ENCODE results near the gene EMILIN1. TPM values are rescaled to one million over a fixed set of nuclear protein-coding genes. Genes with fewer than 3 reads are reported as not detected.

EMILIN1 gene
- total RNA-seq, 1 donor from 2014 or later, result 46.8 TPM

DNA sequence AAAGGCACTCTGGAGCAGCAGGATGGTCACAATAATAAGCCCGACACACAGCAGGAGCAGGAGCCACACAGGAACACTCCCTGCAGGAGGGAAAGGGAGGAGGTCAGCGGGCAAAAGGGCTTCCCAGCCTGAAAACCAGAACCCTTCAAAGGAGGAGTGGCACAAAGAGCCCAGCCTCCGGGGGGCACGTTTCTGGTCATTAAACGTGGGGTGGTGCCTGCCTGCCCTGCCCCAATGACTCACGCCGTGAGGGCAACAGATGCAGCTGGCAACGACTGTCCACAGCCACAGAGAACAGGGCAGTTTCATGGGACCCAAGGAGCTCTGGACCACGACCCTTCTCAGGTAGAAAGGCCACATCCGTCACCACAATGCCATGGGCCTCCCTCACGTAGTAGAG, 53.0 kb downstream of the EMILIN1 start:
- ATAC-seq (no peak), DNase-seq (ENCODE audit: low spot score) (no peak)
- intact Hi-C loops (cut with DNase I), result no loop called here

DNA sequence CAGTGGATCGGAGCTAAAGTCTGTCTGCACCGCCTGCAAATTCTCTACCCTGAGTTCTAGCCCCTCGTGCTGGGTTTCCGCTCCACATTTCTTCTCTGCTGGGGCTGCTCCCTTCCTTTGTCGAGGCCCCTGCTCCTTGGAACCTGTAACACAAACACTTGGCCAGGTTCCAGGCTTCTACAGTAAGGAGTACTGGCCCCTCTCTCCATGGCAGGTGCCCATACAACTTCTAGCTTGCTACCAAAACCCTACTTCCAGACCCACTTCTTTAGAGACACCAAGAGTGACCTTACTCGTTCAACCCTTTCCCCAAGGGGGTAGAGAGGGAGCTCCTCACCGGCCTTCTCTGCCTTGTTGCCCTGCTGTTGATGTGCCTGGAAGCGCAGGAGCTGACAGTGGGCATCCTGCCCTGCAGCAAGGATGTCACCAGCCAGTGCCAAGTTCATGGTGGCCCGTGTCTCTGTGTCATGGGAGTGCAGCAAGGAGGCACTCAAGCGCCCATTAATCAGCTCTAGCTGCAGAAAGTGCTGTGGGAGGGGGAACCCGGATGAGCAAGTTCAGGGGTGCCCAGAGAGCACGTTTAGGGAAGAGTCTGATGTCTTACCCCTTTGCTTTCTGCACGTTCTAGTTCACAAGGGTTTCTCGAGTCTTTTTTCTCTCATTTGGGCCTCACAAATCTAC, 54.9 kb downstream of the EMILIN1 start:
- intact Hi-C loops (cut with DNase I), result no loop called here
- DNase-seq (ENCODE audit: low spot score) (no peak), ATAC-seq (no peak)

DNA sequence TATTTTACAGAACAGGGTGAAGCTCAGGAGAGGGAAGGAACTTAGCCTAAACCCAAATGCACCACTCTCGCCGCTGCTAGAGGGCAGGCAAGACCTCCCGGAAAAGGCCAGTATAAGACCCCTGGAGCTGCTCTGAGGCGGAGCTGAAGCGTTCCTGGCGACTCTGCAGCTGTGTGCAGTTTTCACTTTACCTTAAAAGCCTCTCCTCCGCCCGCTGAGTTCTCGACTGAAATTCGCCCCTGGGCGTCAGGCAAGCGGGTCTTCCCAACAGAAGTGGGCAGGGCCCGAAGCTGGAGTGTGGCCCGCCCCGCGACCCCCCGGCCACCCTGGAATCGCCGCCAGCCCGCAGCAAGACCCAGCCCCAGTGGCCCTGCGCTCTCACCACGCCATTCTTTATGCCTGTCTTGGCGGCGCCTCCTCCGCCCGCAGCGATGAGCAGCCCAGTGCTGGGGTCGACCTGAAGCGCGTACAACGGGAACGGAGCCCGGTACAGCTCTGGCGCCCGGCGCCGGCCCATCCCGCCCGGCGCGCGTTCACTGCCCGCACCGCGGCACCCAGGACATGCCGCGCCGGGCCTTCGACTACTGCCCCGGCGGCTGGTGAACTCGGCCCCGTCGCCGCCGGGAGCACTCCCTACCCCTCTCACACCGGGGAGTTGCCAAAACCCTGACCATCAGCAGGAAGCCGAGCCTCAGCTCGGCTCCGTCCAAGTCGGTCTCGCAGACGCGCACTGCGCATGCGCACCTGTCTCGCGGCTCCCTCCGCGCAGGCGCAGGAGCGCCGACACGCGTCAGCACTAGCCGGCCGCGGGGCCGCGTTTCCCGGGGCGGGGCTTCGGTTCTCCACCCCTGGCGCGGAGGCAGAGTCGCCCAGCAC, 55.7 kb downstream of the EMILIN1 start, which contains the start of gene PREB:
TSS of gene PREB (minus strand) at position 732 of the 876 bp plus-strand sequence. CDS start at position 517, 215 bp downstream.
- ATAC-seq (peak; percentile 96), DNase-seq (ENCODE audit: low spot score) (peak; percentile 99)
- intact Hi-C loops (cut with DNase I), result no loop called here

DNA sequence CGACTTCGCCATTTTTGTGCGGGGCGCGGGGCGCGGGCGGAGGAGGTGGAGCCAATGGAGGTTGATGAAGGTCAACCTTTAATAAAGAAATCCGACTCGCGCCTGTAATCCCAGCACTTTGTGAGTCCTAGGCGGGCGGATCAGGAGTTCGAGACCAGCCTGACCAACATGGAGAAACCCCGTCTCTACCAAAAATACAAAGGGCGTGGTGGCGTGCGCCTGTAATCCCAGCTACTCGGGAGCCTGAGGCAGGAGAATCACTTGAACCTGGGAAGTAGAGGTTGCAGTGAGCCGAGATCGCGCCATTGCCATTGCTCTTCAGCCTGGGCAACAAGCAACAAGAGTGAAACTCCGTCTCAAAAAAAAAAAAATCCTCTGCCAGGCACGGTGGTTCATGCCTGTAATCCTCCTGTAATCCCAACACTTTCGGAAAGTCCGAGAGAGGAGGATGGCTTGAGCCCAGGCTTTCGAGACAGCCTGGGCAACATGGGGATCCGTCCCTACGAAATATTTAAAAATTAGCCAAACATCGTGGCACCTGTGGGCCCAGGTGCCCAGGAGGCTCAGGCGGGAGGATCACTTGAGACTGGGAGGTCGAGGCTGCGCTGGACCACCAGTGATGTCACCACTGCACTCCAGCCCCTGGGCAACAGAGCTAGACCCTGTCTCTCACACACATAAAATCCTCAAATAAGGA, 56.5 kb downstream of the EMILIN1 start:
- ATAC-seq, result no peak
- intact Hi-C loops (cut with DNase I), result no loop called here
- DNase-seq (ENCODE audit: low spot score), result no peak

DNA sequence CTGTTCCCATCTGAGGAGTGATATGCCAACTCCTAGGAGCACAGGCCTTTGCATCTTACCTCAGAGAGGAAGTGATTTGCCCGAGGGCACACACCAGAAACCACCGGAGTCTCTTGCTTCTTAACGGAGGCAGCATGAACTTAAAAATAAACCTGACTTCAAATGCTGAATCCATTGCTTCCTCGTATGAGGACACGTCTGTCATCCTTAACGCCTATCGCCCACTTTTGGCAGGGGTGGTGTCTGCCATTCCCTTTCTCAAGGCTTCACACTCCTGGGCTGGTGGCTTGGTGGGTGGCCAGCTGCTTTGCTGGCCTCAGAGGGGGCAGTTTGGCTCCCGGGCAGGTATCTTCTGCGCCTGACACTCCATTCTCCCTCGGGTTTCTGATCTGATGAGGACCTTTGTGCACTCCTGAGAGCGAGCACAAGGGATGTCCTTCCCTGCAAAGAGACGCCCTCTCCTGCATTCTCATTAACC, 57.1 kb downstream of the EMILIN1 start:
- intact Hi-C loops (cut with DNase I), result no loop called here
- ATAC-seq (no peak), DNase-seq (ENCODE audit: low spot score) (no peak)

Other genes with a start within 250 kb of the EMILIN1 start
- not detected for gene DPYSL5, start 230.5 kb upstream of the EMILIN1 start, total RNA-seq
- gene MAPRE3, start 108.0 kb upstream of the EMILIN1 start, total RNA-seq, result 26.7 TPM
- gene TMEM214, start 45.6 kb upstream of the EMILIN1 start, total RNA-seq, result 74.0 TPM
- gene AGBL5, start 26.9 kb upstream of the EMILIN1 start, total RNA-seq, result 16.3 TPM
- gene OST4, start 7.0 kb upstream of the EMILIN1 start, total RNA-seq, result 198 TPM
- 7.1 TPM for gene KHK, start 8.2 kb downstream of the EMILIN1 start, total RNA-seq
- 4.1 TPM for gene CGREF1, start 40.5 kb downstream of the EMILIN1 start, total RNA-seq
- gene ABHD1, start 45.2 kb downstream of the EMILIN1 start, total RNA-seq, result 3.6 TPM
- 30.3 TPM for gene PREB, start 56.0 kb downstream of the EMILIN1 start, total RNA-seq
- gene PRR30, start 60.8 kb downstream of the EMILIN1 start, total RNA-seq, result not detected
- gene TCF23, start 70.4 kb downstream of the EMILIN1 start, total RNA-seq, result not detected
- 92.1 TPM for gene ATRAID, start 133.4 kb downstream of the EMILIN1 start, total RNA-seq
- 22.6 TPM for gene SLC5A6, start 133.7 kb downstream of the EMILIN1 start, total RNA-seq
- gene CAD, start 138.8 kb downstream of the EMILIN1 start, total RNA-seq, result 31.4 TPM
- gene SLC30A3, start 184.4 kb downstream of the EMILIN1 start, total RNA-seq, result not detected
- not detected for gene DNAJC5G, start 196.8 kb downstream of the EMILIN1 start, total RNA-seq
- 0.31 TPM for gene TRIM54, start 203.8 kb downstream of the EMILIN1 start, total RNA-seq
- 2.4 TPM for gene UCN, start 229.8 kb downstream of the EMILIN1 start, total RNA-seq
- 53.5 TPM for gene MPV17, start 244.5 kb downstream of the EMILIN1 start, total RNA-seq

Data from sciatic nerve (tissue), 2 donors.